GM19035 (cell line): ENCODE data around the gene SLC13A4.
"Not testable (repeated sequence)": the region's sequence is repeated elsewhere in the genome, so short reads cannot be mapped to it uniquely, and the experiment has no call there.

ENCODE experiments used
- ATAC-seq: cut with Tn5 transposase; IDR thresholded peaks from one replicate; pipeline ENCODE4 v1.9.1; 2021; ENCODE audit not compliant: unreplicated experiment

SLC13A4 gene

GRCh38 chr7:135753616-135754413, 25.8 kb upstream of the SLC13A4 start:
- no peak for ATAC-seq

GRCh38 chr7:135748770-135749169, 20.8 kb upstream of the SLC13A4 start, which contains the start of gene FAM180A:
TSS of gene FAM180A (minus strand) at chr7:135748813. CDS start at chr7:135748580, 233 bp downstream.
- no peak for ATAC-seq

- no peak for ATAC-seq
These were observed 19.4 kb upstream of the SLC13A4 start for GRCh38 chr7:135747366-135747765.

GRCh38 chr7:135745703-135746312, 17.8 kb upstream of the SLC13A4 start:
- no peak for ATAC-seq

- ATAC-seq, result no peak
These were observed 17.1 kb upstream of the SLC13A4 start for GRCh38 chr7:135744938-135745702.

- ATAC-seq, result no peak
These were observed 16.1 kb upstream of the SLC13A4 start for GRCh38 chr7:135743907-135744731.

GRCh38 chr7:135742371-135742770, 14.4 kb upstream of the SLC13A4 start:
- ATAC-seq, result no peak

GRCh38 chr7:135741905-135742304, 13.9 kb upstream of the SLC13A4 start:
- ATAC-seq, result no peak

GRCh38 chr7:135740889-135741288, 12.9 kb upstream of the SLC13A4 start:
- no peak for ATAC-seq

GRCh38 chr7:135737306-135737647, 9.3 kb upstream of the SLC13A4 start:
- not testable (repeated sequence) for ATAC-seq

GRCh38 chr7:135736586-135737305, 8.8 kb upstream of the SLC13A4 start:
- no peak for ATAC-seq

GRCh38 chr7:135734343-135734689, 6.3 kb upstream of the SLC13A4 start:
- no peak for ATAC-seq

- no peak for ATAC-seq
These were observed 5.8 kb upstream of the SLC13A4 start for GRCh38 chr7:135733603-135734342.

GRCh38 chr7:135731131-135731530, 3.1 kb upstream of the SLC13A4 start:
- ATAC-seq, result no peak

- ATAC-seq, result no peak
These were observed 1.2 kb upstream of the SLC13A4 start for GRCh38 chr7:135729230-135729629.

GRCh38 chr7:135726911-135727673, 894 bp downstream of the SLC13A4 start:
- ATAC-seq, result no peak

- ATAC-seq, result no peak
These were observed 1.7 kb downstream of the SLC13A4 start for GRCh38 chr7:135726276-135726788.

- no peak for ATAC-seq
These were observed 4.6 kb downstream of the SLC13A4 start for GRCh38 chr7:135723411-135723810.
